Lower leg skin (tissue), 4 donors: ENCODE data around the gene A3GALT2. TPM values are rescaled to one million over a fixed set of nuclear protein-coding genes. Genes with fewer than 3 reads are reported as not detected.

Source experiments
- DNase-seq, 2 donors: peaks; one replicate each; pipeline ENCODE4 v3.0.0-alpha.2; 2019; ENCODE audit warnings: low spot score in 2 of 2
- H3K4me3 ChIP-seq: fragments of 200-600 bp; sonication (generic); 2 replicates; pipeline ENCODE4 v1.5.1; 2017; ENCODE audit warnings: mild to moderate bottlenecking, low read depth; ENCODE audit not compliant: poor library complexity, severe bottlenecking
- POLR2A ChIP-seq, 2 donors: fragments of 450-650 bp; IDR thresholded peaks; one replicate each; pipeline ENCODE4 v1.6.1; 2016 to 2017; ENCODE audit warnings: antibody characterized with exemption in 2 of 2, mild to moderate bottlenecking in 1 of 2, moderate library complexity in 1 of 2
- WGBS, 2 donors: methylation state at CpG; one replicate each; pipeline ENCODE4 v1.1.5; 2018; 5-methylcytosine and 5-hydroxymethylcytosine counted together
- intact Hi-C: fragments of 100-400 bp; cut with DNase I; formaldehyde crosslinking; loops from one replicate; pipeline ENCODE4 v1.15.0; 2023; ENCODE audit warnings: low total_unique reads
- total RNA-seq, 4 donors: library from RNA; depleted of rRNA; stranded (reverse); fragments of >200 nt; gene quantifications; one replicate each; pipeline ENCODE4 v1.1.0, GENCODE V29; 2016
- TF ChIP-seq, protein P1 (sequence below), 3 donors: fragments of 450-650 bp; IDR thresholded peaks; one replicate each; pipeline ENCODE4 v1.5.1; 2016; ENCODE audit warnings: antibody characterized with exemption in 3 of 3, mild to moderate bottlenecking in 3 of 3, moderate library complexity in 2 of 3

A3GALT2 gene
- total RNA-seq, 4 donors from 2014 or later: not detected

GRCh38 chr1:33273961-33274371 is 46.9 kb downstream of the A3GALT2 start:
- peak in 1 of 2 donors; percentile 84 for DNase-seq
- 79 to 84% methylated on average over 7 of the region's 7 CpGs for WGBS, 2 donors
- intact Hi-C loops: no loop called here
- H3K4me3 ChIP-seq: no peak overlapping the region
- no peak for TF ChIP-seq POLR2A (IDR thresholded peaks at IDR 0.05)
- TF ChIP-seq, protein P1, sequence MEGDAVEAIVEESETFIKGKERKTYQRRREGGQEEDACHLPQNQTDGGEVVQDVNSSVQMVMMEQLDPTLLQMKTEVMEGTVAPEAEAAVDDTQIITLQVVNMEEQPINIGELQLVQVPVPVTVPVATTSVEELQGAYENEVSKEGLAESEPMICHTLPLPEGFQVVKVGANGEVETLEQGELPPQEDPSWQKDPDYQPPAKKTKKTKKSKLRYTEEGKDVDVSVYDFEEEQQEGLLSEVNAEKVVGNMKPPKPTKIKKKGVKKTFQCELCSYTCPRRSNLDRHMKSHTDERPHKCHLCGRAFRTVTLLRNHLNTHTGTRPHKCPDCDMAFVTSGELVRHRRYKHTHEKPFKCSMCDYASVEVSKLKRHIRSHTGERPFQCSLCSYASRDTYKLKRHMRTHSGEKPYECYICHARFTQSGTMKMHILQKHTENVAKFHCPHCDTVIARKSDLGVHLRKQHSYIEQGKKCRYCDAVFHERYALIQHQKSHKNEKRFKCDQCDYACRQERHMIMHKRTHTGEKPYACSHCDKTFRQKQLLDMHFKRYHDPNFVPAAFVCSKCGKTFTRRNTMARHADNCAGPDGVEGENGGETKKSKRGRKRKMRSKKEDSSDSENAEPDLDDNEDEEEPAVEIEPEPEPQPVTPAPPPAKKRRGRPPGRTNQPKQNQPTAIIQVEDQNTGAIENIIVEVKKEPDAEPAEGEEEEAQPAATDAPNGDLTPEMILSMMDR (IDR thresholded peaks at IDR 0.05): no peak

DNA sequence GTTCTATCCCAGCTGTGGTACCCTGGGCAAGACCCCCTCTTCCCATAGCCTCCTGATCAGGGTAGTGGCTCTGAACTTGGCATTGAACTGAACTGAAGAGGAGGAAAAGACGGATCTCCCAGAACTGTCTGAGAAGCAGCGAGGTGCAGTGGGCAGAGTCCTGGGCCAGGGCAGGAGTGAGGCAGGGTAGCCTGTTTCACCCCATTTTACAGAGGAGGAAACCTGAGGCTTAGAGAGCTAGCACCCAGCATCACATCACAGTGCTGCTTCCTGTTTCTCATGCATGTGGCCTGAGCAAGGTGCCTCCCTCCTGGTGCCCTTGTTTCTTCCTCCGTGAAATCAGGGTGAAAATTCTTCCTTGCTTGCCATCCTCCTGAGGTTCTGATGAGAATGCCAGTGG is 47.5 kb downstream of the A3GALT2 start:
- 93 to 96% methylated on average over 3 of the region's 3 CpGs for WGBS, 2 donors
- no peak overlapping the region for H3K4me3 ChIP-seq
- intact Hi-C loops: no loop called here
- TF ChIP-seq, protein P1 (IDR thresholded peaks at IDR 0.05): no peak
- DNase-seq: peak in 1 of 2 donors; percentile 65

- 86 to 92% methylated on average over 1 of the region's 1 CpG for WGBS, 2 donors
- intact Hi-C loops: no loop called here
- no peak overlapping the region for H3K4me3 ChIP-seq
- DNase-seq: peak in 1 of 2 donors; percentile 60
- TF ChIP-seq, protein P1 (IDR thresholded peaks at IDR 0.05): no peak
- no peak for TF ChIP-seq POLR2A (IDR thresholded peaks at IDR 0.05)
These were observed 48.0 kb downstream of the A3GALT2 start for GRCh38 chr1:33272930-33273329.

DNA sequence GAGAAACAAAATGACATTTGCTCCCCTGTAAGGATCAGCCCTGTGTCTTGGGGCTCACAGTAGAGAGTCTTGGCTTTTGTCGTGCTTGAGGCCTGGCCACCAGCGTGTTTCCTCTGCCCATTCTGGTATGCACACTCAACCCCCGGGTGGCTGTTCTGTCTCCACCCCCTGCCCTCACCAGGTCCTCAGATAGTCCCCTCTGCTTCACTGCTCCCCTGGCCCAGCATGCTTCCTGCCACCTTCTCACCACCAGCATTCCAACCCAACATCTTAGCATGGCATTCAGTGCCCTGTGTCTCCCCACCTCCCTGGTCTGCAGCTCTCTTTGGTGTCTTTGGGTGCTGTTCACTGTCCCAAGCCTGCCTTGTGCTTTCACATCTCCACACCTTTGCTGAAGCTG is 48.4 kb downstream of the A3GALT2 start:
- 52 to 62% methylated on average over 3 of the region's 3 CpGs for WGBS, 2 donors
- peak in 1 of 2 donors; percentile 78 for DNase-seq
- no peak for TF ChIP-seq POLR2A (IDR thresholded peaks at IDR 0.05)
- TF ChIP-seq, protein P1 (IDR thresholded peaks at IDR 0.05): no peak

GRCh38 chr1:33271666-33272505 is 49.0 kb downstream of the A3GALT2 start:
- TF ChIP-seq, protein P1 (IDR thresholded peaks at IDR 0.05): no peak
- TF ChIP-seq POLR2A (IDR thresholded peaks at IDR 0.05): no peak
- peak in 1 of 2 donors; percentile 67 for DNase-seq
- no peak overlapping the region for H3K4me3 ChIP-seq
- 83% methylated on average over 13 of the region's 13 CpGs for WGBS, 2 donors
- intact Hi-C loops: no loop called here

More for the DNA sequence above, 48.4 kb downstream of the A3GALT2 start:
- intact Hi-C loops: no loop called here
- H3K4me3 ChIP-seq: no peak overlapping the region
